GM12878 (cell line): Measurements from ENCODE around the gene CFAP61. TPM values are rescaled to one million over a fixed set of nuclear protein-coding genes. Genes with fewer than 3 reads are reported as not detected.

Experiments
- ATAC-seq: fragments of 200-7000 bp; cut with Tn5 transposase; 3 replicates; pipeline ENCODE4 v1.9.1; 2020; ENCODE audit warnings: mild to moderate bottlenecking, moderate library complexity
- BruUV-seq: library from RNA; stranded (reverse); fragments of 400-500 nt; replicated peaks from 2 replicates; lab custom pipeline; 2021; lab: Mats Ljungman, UMichigan
- CTCF ChIA-PET: fragments of 300-600 bp; sonication (Branson Sonifier 250); formaldehyde crosslinking; extraction: SDS; loops from one replicate; lab custom pipeline; 2021; ENCODE audit warnings: inconsistent platforms; lab: Yijun Ruan, JAX
- POLR2A ChIA-PET: fragments of 350-600 bp; formaldehyde crosslinking; extraction: SDS; loops from one replicate; lab custom pipeline; 2021; ENCODE audit warnings: inconsistent platforms; lab: Charles Lee
- RAD21 ChIA-PET: fragments of 300-600 bp; sonication (Branson Sonifier 250); formaldehyde crosslinking; loops from one replicate; lab custom pipeline; 2023; ENCODE audit warnings: antibody characterized with exemption; ENCODE audit not compliant: unreplicated experiment; lab: Charles Lee
- SMC1A ChIA-PET: fragments of 300-600 bp; sonication (Branson Sonifier 250); formaldehyde crosslinking; loops from one replicate; lab custom pipeline; 2023; ENCODE audit not compliant: unreplicated experiment, uncharacterized antibody; lab: Charles Lee
- DNase-seq: peaks from one replicate; pipeline ENCODE4 v3.0.0-alpha.2; 2011; ENCODE audit warnings: low read depth, low spot score
- FAIRE-seq: peaks from 3 replicates; lab custom pipeline; 2011; peaks lifted over from hg19 to GRCh38; lab: Jason Lieb, UNC
- H2AFZ ChIP-seq: 2 replicates; pipeline ENCODE4 v1.6.0; 2011; ENCODE audit warnings: low read depth, low read length, control low read depth; ENCODE audit not compliant: control insufficient read depth
- H3K27ac ChIP-seq: 2 replicates; pipeline ENCODE4 v1.5.1; 2011; ENCODE audit warnings: control low read depth; ENCODE audit not compliant: control insufficient read depth, insufficient read depth
- H3K27me3 ChIP-seq, 2 experiments: replicated peaks in 1 of 2; 2 replicates each; pipeline versions ENCODE4 v1.6.0 to v1.6.1; 2011; ENCODE audit warnings: low read length in 1 of 2; ENCODE audit not compliant: control insufficient read depth in 2 of 2, insufficient read depth in 2 of 2
- H3K36me3 ChIP-seq, 2 experiments: 2 replicates each; pipeline ENCODE4 v1.5.1; 2011; ENCODE audit warnings: low read length in 1 of 2; ENCODE audit not compliant: control insufficient read depth in 2 of 2, insufficient read depth in 2 of 2
- H3K4me1 ChIP-seq: 2 replicates; pipeline ENCODE4 v1.6.1; 2011; ENCODE audit warnings: mild to moderate bottlenecking, low read length, moderate library complexity, mixed read lengths; ENCODE audit not compliant: control insufficient read depth, insufficient read depth
- H3K4me2 ChIP-seq: 2 replicates; pipeline ENCODE4 v1.6.0; 2011; ENCODE audit warnings: control low read depth; ENCODE audit not compliant: control insufficient read depth, insufficient read depth
- H3K4me3 ChIP-seq: fragments of 200-600 bp; sonication (generic); 2 replicates; pipeline ENCODE4 v1.5.1; 2016
- H3K79me2 ChIP-seq: 2 replicates; pipeline ENCODE4 v1.6.0; 2011; ENCODE audit warnings: low read length; ENCODE audit not compliant: control insufficient read depth, insufficient read depth
- H3K9ac ChIP-seq: 2 replicates; pipeline ENCODE4 v1.8.0; 2011; ENCODE audit warnings: low read length, control low read depth, mixed read lengths; ENCODE audit not compliant: control insufficient read depth, insufficient read depth
- H3K9me3 ChIP-seq: replicated peaks from 3 replicates; pipeline ENCODE4 v1.5.1; 2011; ENCODE audit warnings: mild to moderate bottlenecking, low read length; ENCODE audit not compliant: control insufficient read depth, insufficient read depth
- H4K20me1 ChIP-seq: 2 replicates; pipeline ENCODE4 v1.6.0; 2011; ENCODE audit not compliant: control insufficient read depth, insufficient read depth
- BACH1 ChIP-seq: fragments of 450-650 bp; IDR thresholded peaks from 2 replicates; pipeline ENCODE4 v1.6.1; 2017; ENCODE audit warnings: mild to moderate bottlenecking, borderline replicate concordance
- BHLHE40 ChIP-seq, 2 experiments: fragments of 450-650 bp in 1 of 2; IDR thresholded peaks; 2 replicates each; pipeline ENCODE4 v1.6.1; 2011 to 2017; ENCODE audit warnings: low read depth in 2 of 2, borderline replicate concordance in 1 of 2, improper control_type of control experiment in 1 of 2, low read length in 1 of 2, mild to moderate bottlenecking in 1 of 2
- CHD2 ChIP-seq: IDR thresholded peaks from 2 replicates; pipeline ENCODE4 v1.6.1; 2011; ENCODE audit warnings: low read depth, low read length, improper control_type of control experiment, borderline replicate concordance
- EGR1 ChIP-seq, 2 experiments: IDR thresholded peaks; 1 replicate in 1 of 2; 2 replicates in 1 of 2; pipeline ENCODE4 v1.6.1; 2011 to 2012; ENCODE audit warnings: low read depth in 2 of 2, low read length in 2 of 2, borderline replicate concordance in 1 of 2, mild to moderate bottlenecking in 1 of 2, moderate library complexity in 1 of 2
- FOXK2 ChIP-seq: fragments of 450-650 bp; IDR thresholded peaks from 2 replicates; pipeline ENCODE4 v1.6.1; 2017; ENCODE audit warnings: mild to moderate bottlenecking, moderate library complexity
- IKZF2 ChIP-seq, 2 experiments: fragments of 450-650 bp; IDR thresholded peaks; 2 replicates each; pipeline ENCODE4 v1.6.1; 2017; ENCODE audit warnings: mild to moderate bottlenecking in 2 of 2, moderate library complexity in 2 of 2
- MYC ChIP-seq: IDR thresholded peaks from 2 replicates; pipeline ENCODE4 v1.6.1; 2011; ENCODE audit warnings: mild to moderate bottlenecking, low read length, moderate library complexity, inconsistent platforms; ENCODE audit not compliant: insufficient read depth, insufficient replicate concordance, insufficient read length, severe bottlenecking
- NFXL1 ChIP-seq: fragments of 450-650 bp; IDR thresholded peaks from 2 replicates; pipeline ENCODE4 v1.6.1; 2017; ENCODE audit warnings: antibody characterized with exemption, mild to moderate bottlenecking, borderline replicate concordance
- SMAD5 ChIP-seq: IDR thresholded peaks from 2 replicates; pipeline ENCODE4 v1.6.1; 2016; ENCODE audit warnings: antibody characterized with exemption, low read depth
- STAT3 ChIP-seq: IDR thresholded peaks from 2 replicates; pipeline ENCODE4 v1.6.1; 2011; ENCODE audit warnings: low read depth, low read length, improper control_type of control experiment
- SUZ12 ChIP-seq: fragments of 200-600 bp; sonication (generic); IDR thresholded peaks from one replicate; pipeline ENCODE4 v1.6.1; 2018; ENCODE audit warnings: antibody characterized with exemption, mild to moderate bottlenecking; ENCODE audit not compliant: unreplicated experiment
- TAF1 ChIP-seq: IDR thresholded peaks from 2 replicates; pipeline ENCODE4 v1.6.1; 2011; ENCODE audit warnings: mild to moderate bottlenecking, low read depth, low read length, borderline replicate concordance
- ZBED1 ChIP-seq: IDR thresholded peaks from 2 replicates; pipeline ENCODE4 v1.6.1; 2016; ENCODE audit warnings: borderline replicate concordance
- ZNF217 ChIP-seq: fragments of 450-650 bp; IDR thresholded peaks from 2 replicates; pipeline ENCODE4 v1.6.1; 2017; ENCODE audit warnings: antibody characterized with exemption, mild to moderate bottlenecking
- WGBS: methylation state at CpG from one replicate; pipeline ENCODE4 v1.1.6; 2016; ENCODE audit warnings: low lambda C conversion rate; ENCODE audit not compliant: insufficient replicate concordance, insufficient coverage; ENCODE audit errors: missing lambda C conversion rate; 5-methylcytosine and 5-hydroxymethylcytosine counted together
- in situ Hi-C: fragments of 300-500 bp; cut with MboI; formaldehyde crosslinking; loops from 9 replicates; pipeline ENCODE4 v1.14.3; 2018; ENCODE audit warnings: mixed read lengths
- intact Hi-C: fragments of 100-400 bp; cut with micrococcal nuclease; formaldehyde crosslinking; loops from one replicate; pipeline ENCODE4 v1.14.2; 2022; ENCODE audit not compliant: unreplicated experiment
- polyA plus RNA-seq, 11 experiments: library from polyadenylated mRNA; depleted of rRNA in 4 of 11; unstranded in 6 of 11; stranded (reverse) in 5 of 11; fragments of >200 nt; fragmentation: Nextera tagmentation in 4 of 11; fragmentation: Illumina TruSeq in 1 of 11; extraction: Ambion mirVana in 4 of 11; extraction: Trizol in 1 of 11; gene quantifications; 1 replicate in 1 of 11; 2 replicates in 10 of 11; pipeline versions ENCODE4 v1.2.1 to v1.2.3, GENCODE V29; 2011 to 2016; ENCODE audit warnings: inconsistent platforms in 2 of 11, missing spikeins in 2 of 11, low read depth in 1 of 11
- total RNA-seq, 4 experiments: library from RNA; depleted of rRNA in 3 of 4; stranded (reverse); fragments of >200 nt in 3 of 4; fragmentation: Illumina TruSeq in 1 of 4; extraction: Trizol in 1 of 4; gene quantifications; 2 replicates each; pipeline versions ENCODE4 v1.2.1 to v1.2.3, GENCODE V29; 2013 to 2021
- TF ChIP-seq, protein P1 (sequence below): IDR thresholded peaks from 2 replicates; pipeline ENCODE4 v1.6.1; 2012; ENCODE audit warnings: low read depth, low read length, improper control_type of control experiment
- TF ChIP-seq, protein P2 (sequence below): IDR thresholded peaks from 2 replicates; pipeline ENCODE4 v1.6.1; 2012; ENCODE audit warnings: mild to moderate bottlenecking, low read depth, low read length

The CFAP61 gene
- total and polyA plus RNA-seq, 10 of the 15 experiments (the other 5 are each of a cell fraction or from before 2014, with no cell fraction given) = 0.11 to 0.41 (median 0.24) TPM; not detected in 7

DNA sequence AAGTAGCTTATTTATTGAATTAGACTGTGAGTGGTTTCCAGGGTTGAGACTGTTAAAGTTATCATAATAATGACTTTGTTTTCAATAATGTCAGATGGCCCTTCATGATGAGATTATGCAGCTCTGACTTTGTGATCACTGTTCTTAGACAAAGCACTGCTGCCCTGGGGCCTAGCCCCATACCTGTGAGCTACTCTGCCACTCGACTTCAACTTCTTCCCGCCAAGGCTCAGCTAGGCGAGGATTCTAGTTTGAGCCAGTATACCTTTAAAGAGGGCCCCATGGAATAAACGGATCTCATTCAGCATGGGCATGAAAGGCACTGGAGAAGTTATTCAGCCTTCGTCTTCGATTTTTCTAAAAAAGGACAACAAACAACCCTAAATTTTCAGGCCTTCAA, 270.6 kb downstream of the CFAP61 start:
- no TSS peak for BruUV-seq

DNA sequence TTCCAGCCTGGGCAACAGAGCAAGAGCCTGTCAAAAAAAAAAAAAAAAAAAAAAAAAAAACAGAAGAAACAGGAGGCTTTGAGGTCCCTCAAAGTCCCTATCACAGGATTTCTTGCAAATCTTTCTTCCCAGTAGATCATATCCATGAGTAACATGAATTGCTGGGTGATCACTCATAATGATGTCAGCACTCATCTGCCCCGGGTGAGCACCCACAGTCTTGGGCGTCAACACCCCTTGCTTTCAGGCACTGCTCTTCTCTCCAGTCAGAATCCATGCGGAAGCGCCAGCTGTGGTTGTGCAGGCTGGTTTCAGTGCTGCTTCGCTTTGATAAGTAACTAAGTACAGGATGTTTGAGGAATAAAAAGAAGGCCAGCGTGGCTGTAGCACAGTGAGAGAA, 275.4 kb downstream of the CFAP61 start:
- no peaks in the 10 kb centered on the region for H3K9me3 ChIP-seq
- H3K4me2 ChIP-seq = no peak overlapping the region
- ChIA-PET SMC1A (interaction anchor here (1.3 to 1.6 kb wide), 3 partner anchors 19 to 277 kb away, joined by 3 to 4 read pairs (median 3); no protein-coding TSS in a partner anchor), CTCF (no interaction called here), POLR2A (no interaction called here), RAD21 (interaction anchor here (1.0 kb wide), 1 partner anchor 116 kb away, joined by 5 read pairs; no protein-coding TSS in a partner anchor)
- no peaks in the 10 kb centered on the region for H3K4me1 ChIP-seq
- no TSS peak for BruUV-seq
- H3K27ac ChIP-seq = no peak overlapping the region
- intact Hi-C loops (no loop called here), in situ Hi-C loops (no loop called here)
- no peak for FAIRE-seq
- no peak for ATAC-seq
- 76% methylated on average over 6 of the region's 6 CpGs for whole genome bisulfite sequencing
- no peak overlapping the region for H3K9ac ChIP-seq
- DNase-seq = no peak
- no peaks in the 10 kb centered on the region for H4K20me1 ChIP-seq
- H3K4me3 ChIP-seq = no peak overlapping the region
- no peaks in the 10 kb centered on the region for H3K27me3 ChIP-seq
- no peaks in the 10 kb centered on the region for H3K36me3 ChIP-seq
- no peak overlapping the region for H2AFZ ChIP-seq
- no peaks in the 10 kb centered on the region for H3K79me2 ChIP-seq
- no peak for TF ChIP-seq EGR1 (IDR thresholded peaks at IDR 0.05; ENCODE audit: borderline replicate concordance in 1 of 2, low read depth in 2 of 2, low read length in 2 of 2)
- TF ChIP-seq, protein P1, sequence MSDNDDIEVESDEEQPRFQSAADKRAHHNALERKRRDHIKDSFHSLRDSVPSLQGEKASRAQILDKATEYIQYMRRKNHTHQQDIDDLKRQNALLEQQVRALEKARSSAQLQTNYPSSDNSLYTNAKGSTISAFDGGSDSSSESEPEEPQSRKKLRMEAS = no peak
- no peak for TF ChIP-seq TAF1
- no peak for TF ChIP-seq FOXK2
- no peak for TF ChIP-seq BACH1
- no peak for TF ChIP-seq SUZ12
- TF ChIP-seq MYC = no peak
- TF ChIP-seq BHLHE40 (IDR thresholded peaks at IDR 0.05; ENCODE audit: borderline replicate concordance in 1 of 2, low read depth in 2 of 2, low read length in 1 of 2) = no peak
- no peak for TF ChIP-seq IKZF2 (IDR thresholded peaks at IDR 0.05)
- no peak for TF ChIP-seq STAT3
- TF ChIP-seq, protein P2, sequence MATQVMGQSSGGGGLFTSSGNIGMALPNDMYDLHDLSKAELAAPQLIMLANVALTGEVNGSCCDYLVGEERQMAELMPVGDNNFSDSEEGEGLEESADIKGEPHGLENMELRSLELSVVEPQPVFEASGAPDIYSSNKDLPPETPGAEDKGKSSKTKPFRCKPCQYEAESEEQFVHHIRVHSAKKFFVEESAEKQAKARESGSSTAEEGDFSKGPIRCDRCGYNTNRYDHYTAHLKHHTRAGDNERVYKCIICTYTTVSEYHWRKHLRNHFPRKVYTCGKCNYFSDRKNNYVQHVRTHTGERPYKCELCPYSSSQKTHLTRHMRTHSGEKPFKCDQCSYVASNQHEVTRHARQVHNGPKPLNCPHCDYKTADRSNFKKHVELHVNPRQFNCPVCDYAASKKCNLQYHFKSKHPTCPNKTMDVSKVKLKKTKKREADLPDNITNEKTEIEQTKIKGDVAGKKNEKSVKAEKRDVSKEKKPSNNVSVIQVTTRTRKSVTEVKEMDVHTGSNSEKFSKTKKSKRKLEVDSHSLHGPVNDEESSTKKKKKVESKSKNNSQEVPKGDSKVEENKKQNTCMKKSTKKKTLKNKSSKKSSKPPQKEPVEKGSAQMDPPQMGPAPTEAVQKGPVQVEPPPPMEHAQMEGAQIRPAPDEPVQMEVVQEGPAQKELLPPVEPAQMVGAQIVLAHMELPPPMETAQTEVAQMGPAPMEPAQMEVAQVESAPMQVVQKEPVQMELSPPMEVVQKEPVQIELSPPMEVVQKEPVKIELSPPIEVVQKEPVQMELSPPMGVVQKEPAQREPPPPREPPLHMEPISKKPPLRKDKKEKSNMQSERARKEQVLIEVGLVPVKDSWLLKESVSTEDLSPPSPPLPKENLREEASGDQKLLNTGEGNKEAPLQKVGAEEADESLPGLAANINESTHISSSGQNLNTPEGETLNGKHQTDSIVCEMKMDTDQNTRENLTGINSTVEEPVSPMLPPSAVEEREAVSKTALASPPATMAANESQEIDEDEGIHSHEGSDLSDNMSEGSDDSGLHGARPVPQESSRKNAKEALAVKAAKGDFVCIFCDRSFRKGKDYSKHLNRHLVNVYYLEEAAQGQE = no peak
- no peak for TF ChIP-seq CHD2

More for the DNA sequence above, 270.6 kb downstream of the CFAP61 start:
- H3K4me1 ChIP-seq = no peaks in the 10 kb centered on the region
- no peaks in the 10 kb centered on the region; the same call in 2 of the 3 replicates for H3K9me3 ChIP-seq
- no peak overlapping the region for H3K27ac ChIP-seq
- no peak overlapping the region for H3K4me3 ChIP-seq
- TF ChIP-seq BACH1 (no peak), NFXL1 (no peak), ZNF217 (no peak), SMAD5 (no peak), ZBED1 (no peak)
- intact Hi-C loops (no loop called here), in situ Hi-C loops (no loop called here)
- no peaks in the 10 kb centered on the region for H4K20me1 ChIP-seq
- DNase-seq (no peak), FAIRE-seq (no peak), ATAC-seq (no peak)
- ChIA-PET RAD21 (interaction anchor here (0.5 kb wide), 1 partner anchor 44 kb away, joined by 3 read pairs; no protein-coding TSS in a partner anchor), SMC1A (interaction anchor here (0.8 kb wide), 1 partner anchor 10 kb away, joined by 4 read pairs; no protein-coding TSS in a partner anchor), CTCF (no interaction called here), POLR2A (no interaction called here)
- no peaks in the 10 kb centered on the region for H3K27me3 ChIP-seq
- H3K79me2 ChIP-seq = no peaks in the 10 kb centered on the region
- no peak overlapping the region for H3K4me2 ChIP-seq
- no peak overlapping the region for H3K9ac ChIP-seq
- no peak overlapping the region for H2AFZ ChIP-seq
- WGBS = 63% methylated on average over 6 of the region's 6 CpGs
- H3K36me3 ChIP-seq = no peaks in the 10 kb centered on the region
